HCT116 (cell line): Measurements from ENCODE around the gene CUEDC1. TPM values are rescaled to one million over a fixed set of nuclear protein-coding genes. Genes with fewer than 3 reads are reported as not detected.

Experiments
- ATAC-seq: fragments of 200-7000 bp; cut with Tn5 transposase; 2 replicates; pipeline ENCODE4 v1.9.1; 2020; ENCODE audit warnings: mild to moderate bottlenecking, moderate library complexity
- BruUV-seq: library from RNA; stranded (reverse); fragments of 400-500 nt; replicated peaks from 2 replicates; lab custom pipeline; 2021; lab: Mats Ljungman, UMichigan
- CTCF ChIA-PET: fragments of 300-600 bp; sonication (Branson Sonifier 250); formaldehyde crosslinking; loops from one replicate; lab custom pipeline; 2021; ENCODE audit warnings: antibody characterized with exemption; lab: Charles Lee
- POLR2A ChIA-PET: fragments of 300-600, 350-600 bp; sonication (Branson Sonifier 250); formaldehyde crosslinking; loops from one replicate; lab custom pipeline; 2021; ENCODE audit warnings: antibody characterized with exemption; lab: Charles Lee
- RAD21 ChIA-PET, 2 experiments: fragments of 300-600 bp; sonication (Branson Sonifier 250); formaldehyde crosslinking; loops; one replicate each; lab custom pipeline; 2023; ENCODE audit warnings: low total read pairs in 2 of 2; ENCODE audit not compliant: uncharacterized antibody in 2 of 2, unreplicated experiment in 2 of 2, low non-redundant PET in 1 of 2; lab: Charles Lee
- DNase-seq: peaks from one replicate; pipeline ENCODE4 v3.0.0-alpha.2; 2010; ENCODE audit warnings: low read depth, low spot score
- H2AFZ ChIP-seq: fragments of 200-600 bp; shearing (Covaris generic), sonication (generic); 2 replicates; pipeline ENCODE4 v1.6.1; 2017; ENCODE audit warnings: low read depth, mixed run types, mixed read lengths, antibody characterized with exemption, low read length; ENCODE audit not compliant: poor library complexity, severe bottlenecking
- H3K27ac ChIP-seq: 2 replicates; pipeline ENCODE4 v1.5.1; 2012; ENCODE audit warnings: low read depth, low read length
- H3K27me3 ChIP-seq: fragments of 200-600 bp; sonication (generic); 2 replicates; pipeline ENCODE4 v1.6.1; 2016; ENCODE audit warnings: mixed run types, low read length, mixed read lengths; ENCODE audit not compliant: insufficient read depth
- H3K36me3 ChIP-seq, 2 experiments: fragments of 200-500 bp in 1 of 2; fragments of 200-600 bp in 1 of 2; sonication (Bioruptor generic) in 1 of 2; sonication (generic) in 1 of 2; 2 replicates each; pipeline versions ENCODE4 v1.5.1 to v1.6.1; 2014 to 2016; ENCODE audit warnings: low read length in 2 of 2, inconsistent platforms in 1 of 2, mixed read lengths in 1 of 2, mixed run types in 1 of 2; ENCODE audit not compliant: insufficient read depth in 2 of 2, control insufficient read depth in 1 of 2
- H3K4me1 ChIP-seq, 2 experiments: fragments of 200-600 bp in 1 of 2; sonication (generic) in 1 of 2; 2 replicates each; pipeline versions ENCODE4 v1.5.1 to v1.6.1; 2012 to 2017; ENCODE audit warnings: low read length in 2 of 2, inconsistent platforms in 1 of 2, mild to moderate bottlenecking in 1 of 2, mixed read lengths in 1 of 2, mixed run types in 1 of 2, moderate library complexity in 1 of 2; ENCODE audit not compliant: insufficient read depth in 2 of 2, control insufficient read depth in 1 of 2
- H3K4me2 ChIP-seq: fragments of 200-600 bp; sonication (generic); 2 replicates; pipeline ENCODE4 v1.6.1; 2017; ENCODE audit warnings: mixed run types, low read length, mixed read lengths
- H3K4me3 ChIP-seq, 2 experiments: fragments of 200-600 bp in 1 of 2; sonication (generic) in 1 of 2; replicated peaks in 1 of 2; 2 replicates each; pipeline ENCODE4 v1.5.1; 2011 to 2016; ENCODE audit warnings: low read length in 2 of 2, control low read depth in 1 of 2, low read depth in 1 of 2, mild to moderate bottlenecking in 1 of 2, mixed read lengths in 1 of 2, mixed run types in 1 of 2
- H3K79me2 ChIP-seq: fragments of 200-600 bp; sonication (generic); 2 replicates; pipeline ENCODE4 v1.6.1; 2017; ENCODE audit warnings: mild to moderate bottlenecking, mixed run types, low read length, moderate library complexity, mixed read lengths; ENCODE audit not compliant: insufficient read depth
- H3K9ac ChIP-seq: fragments of 200-600 bp; sonication (generic); 2 replicates; pipeline ENCODE4 v1.6.1; 2016; ENCODE audit warnings: low read length, mixed read lengths
- H3K9me2 ChIP-seq: fragments of 200-600 bp; sonication (generic), shearing (Covaris generic); 2 replicates; pipeline ENCODE4 v1.6.1; 2017; ENCODE audit warnings: mixed run types, mild to moderate bottlenecking, moderate library complexity; ENCODE audit not compliant: insufficient read depth
- H3K9me3 ChIP-seq, 2 experiments: fragments of 200-500 bp in 1 of 2; fragments of 200-600 bp in 1 of 2; sonication (Bioruptor generic) in 1 of 2; sonication (generic) in 1 of 2; 2 replicates each; pipeline ENCODE4 v1.6.1; 2014 to 2017; ENCODE audit warnings: low read length in 2 of 2, mixed read lengths in 2 of 2, inconsistent platforms in 1 of 2, low read depth in 1 of 2, mild to moderate bottlenecking in 1 of 2, mixed run types in 1 of 2, moderate library complexity in 1 of 2; ENCODE audit not compliant: control insufficient read depth in 1 of 2, insufficient read depth in 1 of 2
- H4K20me1 ChIP-seq: fragments of 200-600 bp; sonication (generic), shearing (Covaris generic); 2 replicates; pipeline ENCODE4 v1.6.1; 2017; ENCODE audit warnings: mixed run types, mild to moderate bottlenecking, moderate library complexity; ENCODE audit not compliant: insufficient read depth
- ATF3 ChIP-seq: IDR thresholded peaks from 2 replicates; pipeline ENCODE4 v1.6.1; 2012
- CBX3 ChIP-seq: IDR thresholded peaks from 2 replicates; pipeline ENCODE4 v1.6.1; 2012; ENCODE audit warnings: low read depth
- EGR1 ChIP-seq: IDR thresholded peaks from 2 replicates; pipeline ENCODE4 v1.6.1; 2012; ENCODE audit warnings: low read depth
- ELF1 ChIP-seq: IDR thresholded peaks from 2 replicates; pipeline ENCODE4 v1.6.1; 2012; ENCODE audit warnings: low read depth, borderline replicate concordance
- EZH2 ChIP-seq: fragments of 200-600 bp; sonication (generic); IDR thresholded peaks from 2 replicates; pipeline ENCODE4 v1.6.1; 2017; ENCODE audit warnings: antibody characterized with exemption, mixed run types
- MAX ChIP-seq: IDR thresholded peaks from 2 replicates; pipeline ENCODE4 v1.6.1; 2012
- POLR2AphosphoS5 ChIP-seq: IDR thresholded peaks from 2 replicates; pipeline ENCODE4 v1.6.1; 2011; ENCODE audit warnings: mild to moderate bottlenecking, low read depth, low read length, moderate library complexity
- RAD21 ChIP-seq: IDR thresholded peaks from 2 replicates; pipeline ENCODE4 v1.6.1; 2012; ENCODE audit warnings: low read depth, mild to moderate bottlenecking
- SRF ChIP-seq: IDR thresholded peaks from 2 replicates; pipeline ENCODE4 v1.6.1; 2012; ENCODE audit warnings: low read depth
- TCF7L2 ChIP-seq: IDR thresholded peaks from 2 replicates; pipeline ENCODE4 v1.7.0; 2011; ENCODE audit warnings: borderline replicate concordance, inconsistent platforms; ENCODE audit not compliant: insufficient read depth, insufficient read length; ENCODE audit errors: extremely low read depth
- intact Hi-C: fragments of 100-400 bp; cut with micrococcal nuclease; formaldehyde crosslinking; loops from 2 replicates; pipeline ENCODE4 v1.10.0; 2022
- total RNA-seq: library from RNA; stranded (reverse); gene quantifications from one replicate; pipeline ENCODE4 v1.2.1, GENCODE V29; 2021; ENCODE audit not compliant: unreplicated experiment

CUEDC1 gene
- total RNA-seq, 1 experiment from 2014 or later, result 60.2 TPM

- Histone ChIP-seq H3K27me3 (peaks cover 1% of the 10 kb centered on the region; the same call in 1 of the 2 replicates), H3K79me2 (no peaks in the 10 kb centered on the region), H3K4me3 (no peak overlapping the region), H4K20me1 (no peaks in the 10 kb centered on the region), H3K4me1 (no peaks in the 10 kb centered on the region), H3K4me2 (no peak overlapping the region), H3K9ac (no peak overlapping the region), H3K9me2 (no peaks in the 10 kb centered on the region), H3K36me3 (no peaks in the 10 kb centered on the region), H3K27ac (no peak overlapping the region), H2AFZ (no peak overlapping the region), H3K9me3 (no peaks in the 10 kb centered on the region)
- TF ChIP-seq SRF, result no peak
- intact Hi-C loops, result no loop called here
- DNase-seq (no peak), ATAC-seq (no peak)
- POLR2A ChIA-PET, result no interaction called here
- BruUV-seq, result no TSS peak
- CTCF ChIA-PET, result interaction anchor here (1.7 kb wide), 1 partner anchor 13 kb away, joined by 4 read pairs; no protein-coding TSS in a partner anchor
- RAD21 ChIA-PET, result no interaction called here
These were observed 135.3 kb downstream of the CUEDC1 start for GRCh38 chr17:57819867-57820266.

- Histone ChIP-seq H3K79me2 (no peaks in the 10 kb centered on the region), H3K36me3 (no peaks in the 10 kb centered on the region), H2AFZ (no peak overlapping the region), H3K9ac (no peak overlapping the region), H3K4me3 (no peak overlapping the region), H3K9me2 (no peaks in the 10 kb centered on the region), H3K27ac (no peak overlapping the region), H3K9me3 (no peaks in the 10 kb centered on the region), H4K20me1 (no peaks in the 10 kb centered on the region), H3K27me3 (peaks cover 7% of the 10 kb centered on the region), H3K4me1 (no peaks in the 10 kb centered on the region), H3K4me2 (no peak overlapping the region)
- TF ChIP-seq EZH2, result no peak
- no peak for TF ChIP-seq CBX3
- TF ChIP-seq RAD21, result no peak
- TF ChIP-seq ELF1, result no peak
- no peak for TF ChIP-seq TCF7L2
- TF ChIP-seq MAX, result no peak
- no peak for TF ChIP-seq SRF
- no peak for TF ChIP-seq ATF3
- TF ChIP-seq POLR2AphosphoS5, result no peak
- no peak for TF ChIP-seq EGR1
- intact Hi-C loops, result no loop called here
- DNase-seq (no peak), ATAC-seq (no peak)
- BruUV-seq, result no TSS peak
- ChIA-PET CTCF (interaction anchor here (1.7 kb wide), 1 partner anchor 14 kb away, joined by 4 read pairs; no protein-coding TSS in a partner anchor), POLR2A (no interaction called here), RAD21 (no interaction called here)
These were observed 135.9 kb downstream of the CUEDC1 start for GRCh38 chr17:57819285-57819684.
